HuH-7 (cell line): ENCODE data around the gene SPTLC1.
A peak's percentile ranks its signal among the peaks of the same experiment; 100 is the strongest.
"Not testable (repeated sequence)": the region's sequence is repeated elsewhere in the genome, so short reads cannot be mapped to it uniquely, and the experiment has no call there.

Experiments
- DNase-seq: peaks from one replicate; pipeline ENCODE4 v3.0.0; 2011; ENCODE audit warnings: low spot score

SPTLC1 gene

GRCh38 chr9:92030367-92030766 is 84.8 kb downstream of the SPTLC1 start:
- no peak for DNase-seq

- no peak for DNase-seq
These were observed 85.7 kb downstream of the SPTLC1 start for GRCh38 chr9:92029553-92029952.

GRCh38 chr9:92026206-92027002 is 88.8 kb downstream of the SPTLC1 start:
- DNase-seq: no peak

- DNase-seq: not testable (repeated sequence)
These were observed 93.2 kb downstream of the SPTLC1 start for GRCh38 chr9:92021785-92022541.

GRCh38 chr9:92019658-92020057 is 95.6 kb downstream of the SPTLC1 start:
- DNase-seq: no peak

- no peak for DNase-seq
These were observed 104.3 kb downstream of the SPTLC1 start for GRCh38 chr9:92010705-92011536.

- DNase-seq: not testable (repeated sequence)
These were observed 105.0 kb downstream of the SPTLC1 start for GRCh38 chr9:92010253-92010652.

- DNase-seq: no peak
These were observed 107.2 kb downstream of the SPTLC1 start for GRCh38 chr9:92008041-92008440.

GRCh38 chr9:92004045-92004392 is 111.2 kb downstream of the SPTLC1 start:
- no peak for DNase-seq

GRCh38 chr9:92003308-92004044 is 111.7 kb downstream of the SPTLC1 start:
- no peak for DNase-seq

- not testable (repeated sequence) for DNase-seq
These were observed 113.3 kb downstream of the SPTLC1 start for GRCh38 chr9:92001948-92002347.

- DNase-seq: no peak
These were observed 114.0 kb downstream of the SPTLC1 start for GRCh38 chr9:92001244-92001643.

GRCh38 chr9:91995000-91995655 is 120.1 kb downstream of the SPTLC1 start:
- no peak for DNase-seq

GRCh38 chr9:91994422-91994821 is 120.8 kb downstream of the SPTLC1 start:
- peak; percentile 28 for DNase-seq

- DNase-seq: no peak
These were observed 122.7 kb downstream of the SPTLC1 start for GRCh38 chr9:91992461-91993041.

- DNase-seq: no peak
These were observed 123.4 kb downstream of the SPTLC1 start for GRCh38 chr9:91991721-91992341.

GRCh38 chr9:91986248-91986647 is 129.0 kb downstream of the SPTLC1 start:
- no peak for DNase-seq

- no peak for DNase-seq
These were observed 129.5 kb downstream of the SPTLC1 start for GRCh38 chr9:91985692-91986091.
